Measurements from ENCODE around the gene AUP1. TPM values are rescaled to one million over a fixed set of nuclear protein-coding genes. Genes with fewer than 3 reads are reported as not detected.

Gene AUP1
- total and polyA plus RNA-seq, 2 experiments from 2014 or later, result 98.7 to 105 TPM

- TF ChIP-seq, protein P1, sequence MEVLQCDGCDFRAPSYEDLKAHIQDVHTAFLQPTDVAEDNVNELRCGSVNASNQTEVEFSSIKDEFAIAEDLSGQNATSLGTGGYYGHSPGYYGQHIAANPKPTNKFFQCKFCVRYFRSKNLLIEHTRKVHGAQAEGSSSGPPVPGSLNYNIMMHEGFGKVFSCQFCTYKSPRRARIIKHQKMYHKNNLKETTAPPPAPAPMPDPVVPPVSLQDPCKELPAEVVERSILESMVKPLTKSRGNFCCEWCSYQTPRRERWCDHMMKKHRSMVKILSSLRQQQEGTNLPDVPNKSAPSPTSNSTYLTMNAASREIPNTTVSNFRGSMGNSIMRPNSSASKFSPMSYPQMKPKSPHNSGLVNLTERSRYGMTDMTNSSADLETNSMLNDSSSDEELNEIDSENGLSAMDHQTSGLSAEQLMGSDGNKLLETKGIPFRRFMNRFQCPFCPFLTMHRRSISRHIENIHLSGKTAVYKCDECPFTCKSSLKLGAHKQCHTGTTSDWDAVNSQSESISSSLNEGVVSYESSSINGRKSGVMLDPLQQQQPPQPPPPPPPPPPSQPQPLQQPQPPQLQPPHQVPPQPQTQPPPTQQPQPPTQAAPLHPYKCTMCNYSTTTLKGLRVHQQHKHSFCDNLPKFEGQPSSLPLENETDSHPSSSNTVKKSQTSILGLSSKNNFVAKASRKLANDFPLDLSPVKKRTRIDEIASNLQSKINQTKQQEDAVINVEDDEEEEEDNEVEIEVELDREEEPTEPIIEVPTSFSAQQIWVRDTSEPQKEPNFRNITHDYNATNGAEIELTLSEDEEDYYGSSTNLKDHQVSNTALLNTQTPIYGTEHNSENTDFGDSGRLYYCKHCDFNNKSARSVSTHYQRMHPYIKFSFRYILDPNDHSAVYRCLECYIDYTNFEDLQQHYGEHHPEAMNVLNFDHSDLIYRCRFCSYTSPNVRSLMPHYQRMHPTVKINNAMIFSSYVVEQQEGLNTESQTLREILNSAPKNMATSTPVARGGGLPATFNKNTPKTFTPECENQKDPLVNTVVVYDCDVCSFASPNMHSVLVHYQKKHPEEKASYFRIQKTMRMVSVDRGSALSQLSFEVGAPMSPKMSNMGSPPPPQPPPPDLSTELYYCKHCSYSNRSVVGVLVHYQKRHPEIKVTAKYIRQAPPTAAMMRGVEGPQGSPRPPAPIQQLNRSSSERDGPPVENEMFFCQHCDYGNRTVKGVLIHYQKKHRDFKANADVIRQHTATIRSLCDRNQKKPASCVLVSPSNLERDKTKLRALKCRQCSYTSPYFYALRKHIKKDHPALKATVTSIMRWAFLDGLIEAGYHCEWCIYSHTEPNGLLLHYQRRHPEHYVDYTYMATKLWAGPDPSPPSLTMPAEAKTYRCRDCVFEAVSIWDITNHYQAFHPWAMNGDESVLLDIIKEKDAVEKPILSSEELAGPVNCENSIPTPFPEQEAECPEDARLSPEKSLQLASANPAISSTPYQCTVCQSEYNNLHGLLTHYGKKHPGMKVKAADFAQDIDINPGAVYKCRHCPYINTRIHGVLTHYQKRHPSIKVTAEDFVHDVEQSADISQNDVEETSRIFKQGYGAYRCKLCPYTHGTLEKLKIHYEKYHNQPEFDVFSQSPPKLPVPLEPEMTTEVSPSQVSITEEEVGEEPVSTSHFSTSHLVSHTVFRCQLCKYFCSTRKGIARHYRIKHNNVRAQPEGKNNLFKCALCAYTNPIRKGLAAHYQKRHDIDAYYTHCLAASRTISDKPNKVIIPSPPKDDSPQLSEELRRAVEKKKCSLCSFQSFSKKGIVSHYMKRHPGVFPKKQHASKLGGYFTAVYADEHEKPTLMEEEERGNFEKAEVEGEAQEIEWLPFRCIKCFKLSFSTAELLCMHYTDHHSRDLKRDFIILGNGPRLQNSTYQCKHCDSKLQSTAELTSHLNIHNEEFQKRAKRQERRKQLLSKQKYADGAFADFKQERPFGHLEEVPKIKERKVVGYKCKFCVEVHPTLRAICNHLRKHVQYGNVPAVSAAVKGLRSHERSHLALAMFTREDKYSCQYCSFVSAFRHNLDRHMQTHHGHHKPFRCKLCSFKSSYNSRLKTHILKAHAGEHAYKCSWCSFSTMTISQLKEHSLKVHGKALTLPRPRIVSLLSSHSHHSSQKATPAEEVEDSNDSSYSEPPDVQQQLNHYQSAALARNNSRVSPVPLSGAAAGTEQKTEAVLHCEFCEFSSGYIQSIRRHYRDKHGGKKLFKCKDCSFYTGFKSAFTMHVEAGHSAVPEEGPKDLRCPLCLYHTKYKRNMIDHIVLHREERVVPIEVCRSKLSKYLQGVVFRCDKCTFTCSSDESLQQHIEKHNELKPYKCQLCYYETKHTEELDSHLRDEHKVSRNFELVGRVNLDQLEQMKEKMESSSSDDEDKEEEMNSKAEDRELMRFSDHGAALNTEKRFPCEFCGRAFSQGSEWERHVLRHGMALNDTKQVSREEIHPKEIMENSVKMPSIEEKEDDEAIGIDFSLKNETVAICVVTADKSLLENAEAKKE (CRISPR knock-in tag; IDR thresholded peaks at IDR 0.05), result no peak
- TF ChIP-seq EZH2phosphoT487 (IDR thresholded peaks at IDR 0.05; ENCODE audit: unreplicated experiment) (no peak), CREB1 (CRISPR knock-in tag; IDR thresholded peaks at IDR 0.05; ENCODE audit: low read depth) (no peak)
These were observed 21.5 kb downstream of the AUP1 start (continued) for GRCh38 chr2:74507926-74508520.

DNA sequence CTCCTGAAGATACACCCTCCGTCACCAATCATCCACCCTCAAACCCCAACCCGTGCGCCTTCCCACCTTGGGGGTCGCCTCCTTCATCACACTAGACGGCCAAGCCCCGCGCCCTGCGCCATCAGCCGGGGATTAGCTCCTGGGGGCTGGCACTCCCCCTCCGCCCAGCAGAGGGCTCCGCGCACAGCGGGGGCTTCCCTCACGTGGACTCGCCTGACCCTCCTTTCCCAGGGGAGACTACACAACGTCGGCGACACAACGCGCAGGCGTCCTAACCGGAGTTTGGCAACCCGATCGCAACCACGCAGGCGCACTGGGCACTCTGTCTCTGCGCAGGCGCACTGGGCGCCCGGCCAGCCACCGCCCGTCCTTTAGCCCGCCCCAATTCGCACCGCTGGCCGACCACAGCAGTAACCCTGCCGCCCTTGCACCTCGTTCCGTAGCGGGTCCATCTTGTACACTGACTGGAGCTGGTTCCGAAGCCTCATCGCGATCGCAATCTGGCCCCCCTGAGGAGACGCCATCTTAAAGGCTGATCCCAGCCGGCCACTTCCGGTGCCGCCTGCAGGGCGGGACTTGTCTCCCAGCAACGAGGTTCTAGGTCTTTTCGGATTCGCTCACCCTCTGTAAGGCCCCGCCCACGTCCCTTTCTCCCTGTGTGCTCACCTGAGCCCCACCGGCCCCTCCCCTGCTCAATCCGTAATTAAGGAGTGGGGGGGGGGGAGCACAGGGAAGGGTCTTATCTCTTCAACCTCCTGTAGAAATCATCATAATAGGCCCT is 22.2 kb downstream of the AUP1 start, which contains the start of gene PCGF1:
PCGF1 (minus strand) TSS at position 551 of the 781 bp plus-strand sequence; CDS start at position 524, 27 bp downstream.
- peaks cover 96% of the 10 kb centered on the region for H3K27me3 Mint-ChIP-seq (ENCODE audit: insufficient read depth, low read depth, poor library complexity)
- TF ChIP-seq STAT1 (IDR thresholded peaks at IDR 0.05; ENCODE audit: unreplicated experiment) (no peak), EZH2phosphoT487 (IDR thresholded peaks at IDR 0.05; ENCODE audit: unreplicated experiment) (no peak), POLR2AphosphoS5 (IDR thresholded peaks at IDR 0.05; ENCODE audit: low read depth) (peak; percentile 48), CREB1 (CRISPR knock-in tag; IDR thresholded peaks at IDR 0.05; ENCODE audit: low read depth) (0 out of 2 replicates have a peak, but pooled peaks have one; percentile 49)
- TF ChIP-seq, protein P2, sequence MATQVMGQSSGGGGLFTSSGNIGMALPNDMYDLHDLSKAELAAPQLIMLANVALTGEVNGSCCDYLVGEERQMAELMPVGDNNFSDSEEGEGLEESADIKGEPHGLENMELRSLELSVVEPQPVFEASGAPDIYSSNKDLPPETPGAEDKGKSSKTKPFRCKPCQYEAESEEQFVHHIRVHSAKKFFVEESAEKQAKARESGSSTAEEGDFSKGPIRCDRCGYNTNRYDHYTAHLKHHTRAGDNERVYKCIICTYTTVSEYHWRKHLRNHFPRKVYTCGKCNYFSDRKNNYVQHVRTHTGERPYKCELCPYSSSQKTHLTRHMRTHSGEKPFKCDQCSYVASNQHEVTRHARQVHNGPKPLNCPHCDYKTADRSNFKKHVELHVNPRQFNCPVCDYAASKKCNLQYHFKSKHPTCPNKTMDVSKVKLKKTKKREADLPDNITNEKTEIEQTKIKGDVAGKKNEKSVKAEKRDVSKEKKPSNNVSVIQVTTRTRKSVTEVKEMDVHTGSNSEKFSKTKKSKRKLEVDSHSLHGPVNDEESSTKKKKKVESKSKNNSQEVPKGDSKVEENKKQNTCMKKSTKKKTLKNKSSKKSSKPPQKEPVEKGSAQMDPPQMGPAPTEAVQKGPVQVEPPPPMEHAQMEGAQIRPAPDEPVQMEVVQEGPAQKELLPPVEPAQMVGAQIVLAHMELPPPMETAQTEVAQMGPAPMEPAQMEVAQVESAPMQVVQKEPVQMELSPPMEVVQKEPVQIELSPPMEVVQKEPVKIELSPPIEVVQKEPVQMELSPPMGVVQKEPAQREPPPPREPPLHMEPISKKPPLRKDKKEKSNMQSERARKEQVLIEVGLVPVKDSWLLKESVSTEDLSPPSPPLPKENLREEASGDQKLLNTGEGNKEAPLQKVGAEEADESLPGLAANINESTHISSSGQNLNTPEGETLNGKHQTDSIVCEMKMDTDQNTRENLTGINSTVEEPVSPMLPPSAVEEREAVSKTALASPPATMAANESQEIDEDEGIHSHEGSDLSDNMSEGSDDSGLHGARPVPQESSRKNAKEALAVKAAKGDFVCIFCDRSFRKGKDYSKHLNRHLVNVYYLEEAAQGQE (IDR thresholded peaks at IDR 0.05; ENCODE audit: unreplicated experiment), result no peak

More for the DNA sequence above, 22.2 kb downstream of the AUP1 start, which contains the start of gene PCGF1:
- Histone ChIP-seq H3K36me3 (ENCODE audit: insufficient read depth) (peaks cover 7% of the 10 kb centered on the region; the same call in 1 of the 2 replicates), H3K9me2 (ENCODE audit: insufficient read depth) (no peaks in the 10 kb centered on the region), H3K79me2 (replicated peaks; ENCODE audit: insufficient read depth) (peaks cover 8% of the 10 kb centered on the region), H3K27ac (ENCODE audit: low read depth) (peak within 1 kb of the TSS; percentile 91), H2AFZ (peak within 1 kb of the TSS; percentile 94), H3K4me1 (ENCODE audit: insufficient read depth) (peaks cover 21% of the 10 kb centered on the region), H3K4me3 (peak within 1 kb of the TSS; percentile 79), H4K20me1 (replicated peaks; ENCODE audit: insufficient read depth) (peaks cover 3% of the 10 kb centered on the region), H3F3A (replicated peaks; ENCODE audit: low read depth) (peaks cover 11% of the 10 kb centered on the region), H3K4me2 (peak within 1 kb of the TSS; percentile 86), H3K27me3 (ENCODE audit: insufficient read depth) (peaks cover 92% of the 10 kb centered on the region)
- Mint-ChIP-seq H3K4me3 (peak within 1 kb of the TSS; percentile 98), H3K4me1 (peaks cover 31% of the 10 kb centered on the region), H3K27ac (peak within 1 kb of the TSS; percentile 99), H3K9me3 (peaks cover 8% of the 10 kb centered on the region), H3K36me3 (ENCODE audit: low read depth) (peaks cover 28% of the 10 kb centered on the region)
- peak; percentile 78 for ATAC-seq
- peak; percentile 100 for DNase-seq (ENCODE audit: low spot score)
